Psoas muscle (tissue), 8 donors: ENCODE data around the gene GRB10. TPM values are rescaled to one million over a fixed set of nuclear protein-coding genes. Genes with fewer than 3 reads are reported as not detected.

Experiments used
- ATAC-seq, 4 donors: fragments of 200-7000 bp; cut with Tn5 transposase; one replicate each; pipeline ENCODE4 v1.9.1; 2020; ENCODE audit warnings: moderate library complexity in 3 of 4, mild to moderate bottlenecking in 2 of 4
- DNase-seq, 2 donors: peaks; one replicate each; pipeline ENCODE4 v3.0.0-alpha.2; 2020
- H3K27ac ChIP-seq: fragments of 200-600 bp; one replicate; pipeline ENCODE4 v1.8.0; 2022
- H3K27me3 ChIP-seq, 3 donors: fragments of 200-600 bp in 1 of 3; one replicate each; pipeline versions ENCODE4 v1.6.1 to v1.8.0; 2013 to 2022; ENCODE audit warnings: low read length in 2 of 3, mild to moderate bottlenecking in 2 of 3, moderate library complexity in 1 of 3; ENCODE audit not compliant: insufficient read depth in 3 of 3
- H3K36me3 ChIP-seq, 2 donors: fragments of 200-600 bp in 1 of 2; one replicate each; pipeline versions ENCODE4 v1.6.1 to v1.8.0; 2013 to 2022; ENCODE audit warnings: low read depth in 1 of 2, mild to moderate bottlenecking in 1 of 2, moderate library complexity in 1 of 2; ENCODE audit not compliant: insufficient read depth in 1 of 2
- H3K4me1 ChIP-seq: fragments of 200-600 bp; one replicate; pipeline ENCODE4 v1.8.0; 2022
- H3K4me3 ChIP-seq: fragments of 200-600 bp; one replicate; pipeline ENCODE4 v1.8.0; 2022; ENCODE audit warnings: mild to moderate bottlenecking
- H3K9me3 ChIP-seq: fragments of 200-600 bp; one replicate; pipeline ENCODE4 v1.8.0; 2022
- WGBS, 3 donors: extraction: QIAGEN DNeasy Blood & Tissue Kit; methylation state at CpG; one replicate each; pipeline versions ENCODE4 v1.1.6 to v1.1.7; 2013; 5-methylcytosine and 5-hydroxymethylcytosine counted together
- intact Hi-C, 2 donors: fragments of 100-400 bp; cut with DNase I; formaldehyde crosslinking; loops; one replicate each; pipeline versions ENCODE4 v1.11.0 to v1.14.2; 2022
- polyA plus RNA-seq, 3 donors: library from polyadenylated mRNA; stranded (reverse); fragments of 200-250 nt; gene quantifications; one replicate each; pipeline ENCODE4 v1.2.3, GENCODE V29; 2013
- total RNA-seq, 4 donors: library from RNA; stranded (reverse); fragmentation: NEBNext Ultra II Directional in 2 of 4; extraction: Animal tissue kit (Norgen Biotek cat#: 25700) in 2 of 4; gene quantifications; one replicate each; pipeline versions ENCODE4 v1.2.1 to v1.2.4, GENCODE V29; 2021 to 2023
- TF ChIP-seq, protein P1 (sequence below): fragments of 200-600 bp; IDR thresholded peaks from one replicate; pipeline ENCODE4 v1.8.0; 2022; ENCODE audit warnings: antibody characterized with exemption
- donor health status: healthy with polysubstance abuse.
- donor health status: DM: no; HTN: no; CAD: no; lungs with moderate emphysema.
- donor health status: Bipolar disorder and iron deficiency.
- donor health status: healthy.
- donor health status: DM: yes; HTN: yes; CAD: no.
- donor health status: DM: no; HTN: no; CAD: no.
- donor health status: DM: no; HTN: no; CAD: no.
- donor health status: DM: yes; HTN: yes; CAD: no.

GRB10 gene
- total and polyA plus RNA-seq, 7 donors, result 25.8 to 72.7 (median 53.0) TPM

DNA sequence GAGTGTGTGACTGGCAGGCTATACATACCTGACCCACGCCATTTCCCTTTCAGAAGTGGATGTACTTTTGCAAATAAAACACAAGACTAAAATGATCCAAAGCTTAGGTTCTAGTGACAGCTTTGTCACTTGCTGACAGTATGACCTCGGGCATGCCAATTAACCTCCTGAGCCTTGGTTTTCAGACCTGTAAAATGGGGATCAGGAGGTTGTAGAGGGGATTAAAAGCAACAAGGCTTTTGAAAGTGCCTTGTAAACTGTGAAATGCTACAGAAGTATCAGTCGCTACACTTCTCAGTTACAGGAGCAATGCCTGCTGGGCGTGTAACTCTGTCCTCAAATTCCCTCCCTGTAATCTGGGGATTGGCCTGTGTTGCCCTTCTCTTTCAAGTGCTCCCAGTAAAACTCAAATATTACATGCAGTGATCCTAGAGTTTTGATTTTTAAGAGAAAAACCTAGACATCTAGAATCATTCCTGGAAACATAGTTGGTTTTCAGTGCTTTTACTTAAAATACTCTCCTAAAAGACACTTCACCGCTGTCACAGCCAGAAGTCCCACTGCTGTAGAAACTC, 8.8 kb upstream of the GRB10 start:
- H3K9me3 ChIP-seq, result no peaks in the 10 kb centered on the region
- ATAC-seq, result peak in 2 of 4 donors; percentile 25 to 39
- peaks cover 22% of the 10 kb centered on the region for H3K4me1 ChIP-seq
- no peaks in the 10 kb centered on the region for H3K27me3 ChIP-seq
- no peaks in the 10 kb centered on the region for H3K36me3 ChIP-seq
- WGBS, 3 donors, result 37 to 60% (median 45%) methylated on average over 5 of the region's 5 CpGs
- no peak for DNase-seq
- H3K4me3 ChIP-seq, result peak overlapping the region; percentile 79
- peak overlapping the region; percentile 80 for H3K27ac ChIP-seq
- intact Hi-C loops, result loop anchor here (5.0 to 10.0 kb wide), 4 partner anchors 59 to 333 kb away; no protein-coding TSS in a partner anchor
- TF ChIP-seq, protein P1, sequence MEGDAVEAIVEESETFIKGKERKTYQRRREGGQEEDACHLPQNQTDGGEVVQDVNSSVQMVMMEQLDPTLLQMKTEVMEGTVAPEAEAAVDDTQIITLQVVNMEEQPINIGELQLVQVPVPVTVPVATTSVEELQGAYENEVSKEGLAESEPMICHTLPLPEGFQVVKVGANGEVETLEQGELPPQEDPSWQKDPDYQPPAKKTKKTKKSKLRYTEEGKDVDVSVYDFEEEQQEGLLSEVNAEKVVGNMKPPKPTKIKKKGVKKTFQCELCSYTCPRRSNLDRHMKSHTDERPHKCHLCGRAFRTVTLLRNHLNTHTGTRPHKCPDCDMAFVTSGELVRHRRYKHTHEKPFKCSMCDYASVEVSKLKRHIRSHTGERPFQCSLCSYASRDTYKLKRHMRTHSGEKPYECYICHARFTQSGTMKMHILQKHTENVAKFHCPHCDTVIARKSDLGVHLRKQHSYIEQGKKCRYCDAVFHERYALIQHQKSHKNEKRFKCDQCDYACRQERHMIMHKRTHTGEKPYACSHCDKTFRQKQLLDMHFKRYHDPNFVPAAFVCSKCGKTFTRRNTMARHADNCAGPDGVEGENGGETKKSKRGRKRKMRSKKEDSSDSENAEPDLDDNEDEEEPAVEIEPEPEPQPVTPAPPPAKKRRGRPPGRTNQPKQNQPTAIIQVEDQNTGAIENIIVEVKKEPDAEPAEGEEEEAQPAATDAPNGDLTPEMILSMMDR, result no peak

DNA sequence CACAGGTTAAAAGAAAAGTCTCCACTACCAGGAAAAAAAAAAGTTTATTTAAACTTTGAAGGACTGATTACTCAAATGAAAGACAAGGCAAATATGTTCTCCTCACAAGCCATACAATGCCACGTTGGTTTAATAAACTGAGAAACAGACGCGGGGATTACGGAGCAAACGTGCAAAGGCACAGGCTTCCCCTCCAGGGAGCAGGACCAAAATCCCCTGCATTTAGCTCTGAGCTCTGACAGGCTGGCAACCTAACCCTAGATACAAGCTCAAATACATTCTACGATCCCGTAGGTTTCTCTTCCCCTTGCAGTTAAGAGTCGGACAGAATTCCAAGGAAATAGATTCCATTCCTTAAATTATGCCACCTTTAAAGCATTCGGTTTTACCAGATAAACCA, 7.7 kb upstream of the GRB10 start:
- H3K27me3 ChIP-seq, result no peaks in the 10 kb centered on the region
- H3K9me3 ChIP-seq, result no peaks in the 10 kb centered on the region
- H3K27ac ChIP-seq, result peak overlapping the region; percentile 25
- H3K4me3 ChIP-seq, result peak overlapping the region; percentile 79
- intact Hi-C loops, result loop anchor here (5.0 to 10.0 kb wide), 4 partner anchors 58 to 334 kb away; no protein-coding TSS in a partner anchor
- H3K36me3 ChIP-seq, result no peaks in the 10 kb centered on the region
- 51 to 57% (median 56%) methylated on average over 9 of the region's 9 CpGs for WGBS, 3 donors
- DNase-seq, result no peak
- TF ChIP-seq, protein P1, result no peak
- no peak for ATAC-seq
- H3K4me1 ChIP-seq, result peaks cover 23% of the 10 kb centered on the region

GRCh38 chr7:50788382-50788781, 5.7 kb upstream of the GRB10 start:
- ATAC-seq, result no peak
- Histone ChIP-seq H3K27ac (no peak overlapping the region), H3K9me3 (no peaks in the 10 kb centered on the region), H3K27me3 (no peaks in the 10 kb centered on the region), H3K36me3 (no peaks in the 10 kb centered on the region), H3K4me1 (peaks cover 34% of the 10 kb centered on the region), H3K4me3 (no peak overlapping the region)
- TF ChIP-seq, protein P1, result no peak
- intact Hi-C loops, result loop anchor here in 1 of 2 donors (10.0 kb wide), 1 partner anchor 356 kb away; no protein-coding TSS in a partner anchor
- no peak for DNase-seq
- WGBS, 3 donors, result 95 to 97% (median 96%) methylated on average over 5 of the region's 5 CpGs

- TF ChIP-seq, protein P1, result no peak
- H3K4me1 ChIP-seq, result peaks cover 34% of the 10 kb centered on the region
- H3K36me3 ChIP-seq, result no peaks in the 10 kb centered on the region
- H3K9me3 ChIP-seq, result no peaks in the 10 kb centered on the region
- no peak for ATAC-seq
- intact Hi-C loops, result loop anchor here in 1 of 2 donors (10.0 kb wide), 1 partner anchor 357 kb away; no protein-coding TSS in a partner anchor
- no peak overlapping the region for H3K4me3 ChIP-seq
- WGBS, 3 donors, result 69 to 85% (median 78%) methylated on average over 4 of the region's 4 CpGs
- no peak overlapping the region for H3K27ac ChIP-seq
- DNase-seq, result no peak
- H3K27me3 ChIP-seq, result no peaks in the 10 kb centered on the region
Measured at GRCh38 chr7:50787825-50788224, 5.1 kb upstream of the GRB10 start.
